ENCODE measurements around the gene TTC38. TPM values are rescaled to one million over a fixed set of nuclear protein-coding genes. Genes with fewer than 3 reads are reported as not detected.

Gene TTC38
- total RNA-seq, 1 donor from 2014 or later = 26.3 TPM

DNA sequence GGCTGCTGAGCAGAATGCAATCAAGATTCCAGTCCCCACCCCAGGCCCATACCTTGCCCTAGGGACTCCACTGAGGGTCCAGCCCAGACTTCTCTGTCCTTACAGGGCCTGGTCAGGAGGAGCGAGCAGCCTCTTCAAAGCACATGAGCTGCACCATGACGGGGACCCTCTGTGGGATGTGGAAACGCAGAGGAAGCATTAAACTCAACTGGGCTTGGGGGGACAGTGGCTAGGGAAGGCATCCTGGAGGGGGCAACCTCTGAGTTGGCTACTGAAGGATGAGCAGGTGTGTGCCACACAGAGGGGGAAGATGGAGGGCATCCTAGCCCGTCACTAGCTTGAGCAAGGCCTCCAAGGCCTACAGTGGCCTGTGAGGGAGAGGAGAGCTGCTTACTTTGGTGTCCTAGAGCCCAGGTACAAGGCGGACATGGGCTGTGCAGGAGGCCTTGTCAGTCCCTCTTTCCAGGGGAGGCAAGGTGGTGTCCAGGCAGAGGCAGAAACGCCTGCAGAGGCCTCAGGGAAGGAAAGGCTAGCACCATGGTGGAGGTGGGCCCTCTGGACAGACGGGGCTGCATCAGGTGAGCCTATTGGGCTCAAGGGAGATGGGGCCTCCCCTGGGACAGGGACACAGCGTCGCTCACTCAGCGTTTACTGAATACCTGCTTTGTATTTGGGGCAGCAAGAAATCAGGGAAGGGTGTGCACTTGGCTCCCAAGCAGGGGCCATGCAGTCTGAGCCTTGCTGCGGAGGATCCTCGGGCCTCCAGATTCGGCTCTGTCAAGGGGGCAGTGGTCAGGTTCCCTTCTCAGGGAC, 14.3 kb downstream of the TTC38 start:
- Histone ChIP-seq H3K27ac (no peak overlapping the region), H3K36me3 (peaks cover 94% of the 10 kb centered on the region), H3K27me3 (no peaks in the 10 kb centered on the region), H3K4me3 (no peak overlapping the region), H3K9me3 (no peaks in the 10 kb centered on the region), H3K4me1 (no peaks in the 10 kb centered on the region)
- DNase-seq (no peak), ATAC-seq (no peak)
- intact Hi-C loops (cut with DNase I) = no loop called here
- TF ChIP-seq CTCF (IDR thresholded peaks at IDR 0.05) = no peak

GRCh38 chr22:46286006-46286405, 18.2 kb downstream of the TTC38 start:
- Histone ChIP-seq H3K9me3 (no peaks in the 10 kb centered on the region), H3K4me1 (peaks cover 12% of the 10 kb centered on the region), H3K36me3 (peaks cover 57% of the 10 kb centered on the region), H3K27me3 (no peaks in the 10 kb centered on the region), H3K4me3 (no peak overlapping the region), H3K27ac (no peak overlapping the region)
- intact Hi-C loops (cut with DNase I) = no loop called here
- no peak for TF ChIP-seq CTCF (IDR thresholded peaks at IDR 0.05)
- ATAC-seq (no peak), DNase-seq (no peak)

DNA sequence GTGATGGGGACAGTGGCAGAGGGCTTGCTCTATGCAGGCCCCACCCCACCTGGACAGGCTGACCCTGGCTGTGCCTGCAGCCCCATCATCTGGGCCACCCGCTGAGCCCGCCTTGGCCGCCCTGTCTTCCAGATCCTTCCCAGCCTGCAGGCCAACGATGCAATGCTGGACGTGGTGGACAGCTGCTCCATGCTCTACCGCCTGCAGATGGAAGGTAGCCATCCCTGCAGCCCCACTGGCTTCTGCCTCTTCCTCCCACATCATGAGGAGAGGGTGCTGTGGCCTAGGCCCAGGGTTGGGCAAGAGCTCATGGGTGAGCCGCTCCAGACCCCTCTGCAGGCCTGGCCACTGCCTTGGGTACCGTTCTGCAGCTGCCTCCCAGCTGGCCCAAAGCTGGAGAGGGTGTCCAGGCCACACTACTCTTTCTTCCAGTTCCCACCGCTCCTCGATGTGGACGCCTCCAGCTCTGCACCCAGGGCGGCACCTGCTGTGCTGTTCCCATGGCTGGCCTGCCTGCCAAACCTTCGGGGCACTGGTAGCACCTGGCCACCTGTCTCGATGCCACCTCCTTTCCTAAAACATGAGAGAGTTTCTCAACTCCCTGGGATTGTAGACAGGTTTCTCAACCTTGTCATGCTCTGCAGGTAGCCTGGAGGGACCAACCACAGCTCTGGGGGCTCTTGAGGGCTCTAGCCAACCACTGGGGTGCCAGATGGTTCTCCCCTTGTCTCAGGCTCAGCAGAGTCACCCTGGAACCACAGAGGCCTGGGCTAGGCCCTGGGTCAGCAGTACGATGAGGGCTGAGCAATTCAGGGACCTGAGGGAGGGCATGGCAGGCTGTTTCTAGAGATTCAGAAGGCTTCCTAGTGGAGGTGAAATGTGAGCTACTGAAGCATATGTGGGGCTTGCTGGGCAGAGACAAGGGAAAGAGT, 19.4 kb downstream of the TTC38 start:
- Histone ChIP-seq H3K36me3 (peaks cover 48% of the 10 kb centered on the region), H3K27me3 (no peaks in the 10 kb centered on the region), H3K9me3 (no peaks in the 10 kb centered on the region), H3K4me1 (peaks cover 12% of the 10 kb centered on the region), H3K27ac (peak overlapping the region; percentile 70), H3K4me3 (peak overlapping the region; percentile 42)
- no peak for TF ChIP-seq CTCF (IDR thresholded peaks at IDR 0.05)
- ATAC-seq (no peak), DNase-seq (no peak)
- intact Hi-C loops (cut with DNase I) = no loop called here

GRCh38 chr22:46287873-46288751, 20.3 kb downstream of the TTC38 start:
- H3K36me3 ChIP-seq = peaks cover 48% of the 10 kb centered on the region
- intact Hi-C loops (cut with DNase I) = no loop called here
- peak; percentile 72 for ATAC-seq

More at GRCh38 chr22:46287873-46288751, 20.3 kb downstream of the TTC38 start:
- TF ChIP-seq CTCF (IDR thresholded peaks at IDR 0.05) = no peak
- peak overlapping the region; percentile 70 for H3K27ac ChIP-seq
- peaks cover 12% of the 10 kb centered on the region for H3K4me1 ChIP-seq
- H3K27me3 ChIP-seq = no peaks in the 10 kb centered on the region
- peak overlapping the region; percentile 42 for H3K4me3 ChIP-seq
- peak; percentile 76 for DNase-seq
- no peaks in the 10 kb centered on the region for H3K9me3 ChIP-seq

All from upper lobe of right lung (tissue), 1 donor.